ENCODE measurements around the gene NTM. TPM values are rescaled to one million over a fixed set of nuclear protein-coding genes. Genes with fewer than 3 reads are reported as not detected.

The NTM gene
- polyA plus RNA-seq, 1 donor (not counting 4 experiments of a cell fraction or from before 2014, with no cell fraction given): 47.9 TPM

DNA sequence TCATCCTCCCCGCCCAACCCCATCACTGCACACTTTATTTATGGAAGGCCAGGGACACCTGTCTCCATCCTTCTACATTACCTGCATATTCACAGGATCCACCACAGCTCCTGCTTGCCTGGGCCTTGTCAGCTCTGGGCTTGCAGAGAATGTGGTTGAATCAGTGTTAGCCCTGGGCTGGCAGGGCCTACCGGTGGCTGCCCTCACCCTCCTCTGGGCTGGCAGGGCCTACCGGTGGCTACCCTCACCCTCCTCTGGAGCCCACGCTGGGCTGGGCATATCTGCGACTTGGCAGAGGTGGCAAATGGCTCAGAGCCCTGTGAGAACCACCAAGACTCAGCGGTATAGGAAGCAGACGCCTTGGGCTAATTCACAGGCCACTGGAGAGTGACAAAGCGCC is 300.9 kb downstream of the NTM start:
- FAIRE-seq (no peak), DNase-seq (ENCODE audit: low read depth, low spot score) (no peak)
- no peak overlapping the region for H3K27ac ChIP-seq (ENCODE audit: control insufficient read depth, insufficient read depth, low read length)
- no peaks in the 10 kb centered on the region for H3K79me2 ChIP-seq (ENCODE audit: control insufficient read depth, insufficient read depth, low read length)
- H3K9me3 ChIP-seq (ENCODE audit: control insufficient read depth, low read depth, low read length): no peaks in the 10 kb centered on the region
- dilution Hi-C loops (cut with MboI; ENCODE audit: extremely low pct_ligation_motif_present, low sequenced_read_pairs): loop anchor here (25.0 kb wide), 1 partner anchor 609 kb away; no protein-coding TSS in a partner anchor
- no peak overlapping the region for H2AFZ ChIP-seq (ENCODE audit: control insufficient read depth, low read length)
- no peaks in the 10 kb centered on the region for H3K4me1 ChIP-seq (ENCODE audit: control insufficient read depth, extremely low read depth, insufficient read depth, low read length)
- H4K20me1 ChIP-seq (ENCODE audit: control insufficient read depth, extremely low read depth, insufficient read depth, low read length): no peaks in the 10 kb centered on the region
- no peak overlapping the region for H3K4me3 ChIP-seq (ENCODE audit: control insufficient read depth in 2 of 3, extremely low read depth in 1 of 3, insufficient read depth in 2 of 3, low read depth in 1 of 3, low read length in 3 of 3)
- no peak overlapping the region for H3K4me2 ChIP-seq (ENCODE audit: control insufficient read depth, extremely low read depth, insufficient read depth, low read depth, low read length)
- H3K9me1 ChIP-seq (ENCODE audit: control insufficient read depth, extremely low read depth, insufficient read depth, low read length): no peaks in the 10 kb centered on the region
- H3K9ac ChIP-seq (ENCODE audit: control insufficient read depth, extremely low read depth, insufficient read depth, low read length): no peak overlapping the region
- no peaks in the 10 kb centered on the region for H3K36me3 ChIP-seq (ENCODE audit: control insufficient read depth in 2 of 2, extremely low read depth in 1 of 2, insufficient read depth in 2 of 2, low read length in 2 of 2)
- TF ChIP-seq EZH2 (IDR thresholded peaks at IDR 0.05; ENCODE audit: low read length) (no peak), CTCF (optimal IDR thresholded peaks at IDR 0.05 in 1 of 3, IDR thresholded peaks at IDR 0.05 in 1 of 3, conservative IDR thresholded peaks at IDR 0.05 in 1 of 3; ENCODE audit: extremely low read depth in 1 of 3, insufficient read depth in 2 of 3, low read length in 3 of 3) (no peak)
- H3K27me3 ChIP-seq (ENCODE audit: control insufficient read depth, extremely low read depth, insufficient read depth, low read length): no peaks in the 10 kb centered on the region

DNA sequence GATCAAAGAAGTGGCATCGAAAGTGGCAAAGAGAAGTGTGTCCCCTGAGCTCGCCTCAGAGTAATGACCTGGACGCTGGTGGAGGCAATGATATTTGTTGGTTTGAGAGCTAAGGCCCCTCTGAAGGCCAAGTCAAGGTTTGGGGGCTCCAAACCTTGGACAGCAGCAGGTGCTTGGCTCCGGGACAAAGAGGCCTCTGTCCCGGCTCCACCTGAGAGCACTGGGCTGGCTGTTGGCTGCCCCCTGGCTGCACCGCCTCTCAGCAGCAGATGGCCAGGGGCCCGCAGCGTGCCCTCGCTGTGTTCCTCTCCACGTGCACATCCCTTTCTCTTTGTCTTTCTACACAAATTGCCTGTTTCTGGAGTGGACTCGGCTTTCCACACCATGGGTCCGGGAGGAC is 301.3 kb downstream of the NTM start:
- dilution Hi-C loops (cut with MboI; ENCODE audit: extremely low pct_ligation_motif_present, low sequenced_read_pairs): loop anchor here (25.0 kb wide), 1 partner anchor 609 kb away; no protein-coding TSS in a partner anchor
- no peak overlapping the region for H3K4me3 ChIP-seq (ENCODE audit: control insufficient read depth in 2 of 3, extremely low read depth in 1 of 3, insufficient read depth in 2 of 3, low read depth in 1 of 3, low read length in 3 of 3)
- FAIRE-seq: no peak

More for the DNA sequence above, 301.3 kb downstream of the NTM start:
- H3K4me2 ChIP-seq (ENCODE audit: control insufficient read depth, extremely low read depth, insufficient read depth, low read depth, low read length): no peak overlapping the region
- no peaks in the 10 kb centered on the region for H3K79me2 ChIP-seq (ENCODE audit: control insufficient read depth, insufficient read depth, low read length)
- no peaks in the 10 kb centered on the region for H3K36me3 ChIP-seq (ENCODE audit: control insufficient read depth in 2 of 2, extremely low read depth in 1 of 2, insufficient read depth in 2 of 2, low read length in 2 of 2)
- no peaks in the 10 kb centered on the region for H4K20me1 ChIP-seq (ENCODE audit: control insufficient read depth, extremely low read depth, insufficient read depth, low read length)
- H3K4me1 ChIP-seq (ENCODE audit: control insufficient read depth, extremely low read depth, insufficient read depth, low read length): no peaks in the 10 kb centered on the region
- DNase-seq (ENCODE audit: low read depth, low spot score): no peak
- no peak overlapping the region for H3K9ac ChIP-seq (ENCODE audit: control insufficient read depth, extremely low read depth, insufficient read depth, low read length)
- H3K9me3 ChIP-seq (ENCODE audit: control insufficient read depth, low read depth, low read length): no peaks in the 10 kb centered on the region
- H2AFZ ChIP-seq (ENCODE audit: control insufficient read depth, low read length): no peak overlapping the region
- H3K9me1 ChIP-seq (ENCODE audit: control insufficient read depth, extremely low read depth, insufficient read depth, low read length): no peaks in the 10 kb centered on the region
- no peak for TF ChIP-seq EZH2 (IDR thresholded peaks at IDR 0.05; ENCODE audit: low read length)
- no peak for TF ChIP-seq CTCF (optimal IDR thresholded peaks at IDR 0.05 in 1 of 3, IDR thresholded peaks at IDR 0.05 in 1 of 3, conservative IDR thresholded peaks at IDR 0.05 in 1 of 3; ENCODE audit: extremely low read depth in 1 of 3, insufficient read depth in 2 of 3, low read length in 3 of 3)
- H3K27me3 ChIP-seq (ENCODE audit: control insufficient read depth, extremely low read depth, insufficient read depth, low read length): no peaks in the 10 kb centered on the region
- no peak overlapping the region for H3K27ac ChIP-seq (ENCODE audit: control insufficient read depth, insufficient read depth, low read length)
